ENCODE results near the gene IGF2BP2.

Gene IGF2BP2

GRCh38 chr3:185718736-185719593 lies 105.9 kb downstream of the IGF2BP2 start:
- H3K4me3 ChIP-seq, result no peak overlapping the region
- no peak for TF ChIP-seq CTCF (IDR thresholded peaks at IDR 0.05)
- H3K27ac ChIP-seq, result no peak overlapping the region
- no peak for DNase-seq (ENCODE audit: low spot score)

- DNase-seq (ENCODE audit: low spot score), result no peak
- no peak overlapping the region for H3K4me3 ChIP-seq
- no peak for TF ChIP-seq CTCF (IDR thresholded peaks at IDR 0.05)
- no peak overlapping the region for H3K27ac ChIP-seq
Observed at GRCh38 chr3:185717627-185718402, 107.0 kb downstream of the IGF2BP2 start.

DNA sequence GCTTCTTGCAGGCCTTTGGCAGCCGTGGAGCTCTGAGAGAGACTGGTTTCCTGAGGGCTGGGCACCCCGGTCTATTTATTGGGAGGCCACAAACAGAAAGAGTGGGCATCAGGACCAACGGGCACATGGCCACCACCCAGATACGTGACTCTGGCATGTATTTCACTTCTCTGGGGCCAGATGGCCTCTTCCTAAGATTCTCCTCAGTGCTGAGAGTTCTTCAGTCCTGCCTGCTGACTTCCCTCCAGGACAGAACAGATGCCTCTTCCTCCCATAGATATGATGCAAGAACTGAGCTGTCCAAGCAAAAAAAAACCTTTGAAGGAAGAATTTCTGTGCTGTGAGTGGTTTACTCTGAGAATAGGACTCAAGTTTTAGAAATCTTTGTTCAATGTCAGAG lies 107.7 kb downstream of the IGF2BP2 start:
- no peak for DNase-seq (ENCODE audit: low spot score)
- H3K4me3 ChIP-seq, result no peak overlapping the region
- no peak overlapping the region for H3K27ac ChIP-seq
- TF ChIP-seq CTCF (IDR thresholded peaks at IDR 0.05), result no peak

- TF ChIP-seq CTCF (IDR thresholded peaks at IDR 0.05), result no peak
- Histone ChIP-seq H3K4me3 (no peak overlapping the region), H3K27ac (no peak overlapping the region)
- no peak for DNase-seq (ENCODE audit: low spot score)
Observed at GRCh38 chr3:185716436-185717108, 108.3 kb downstream of the IGF2BP2 start.

- DNase-seq (ENCODE audit: low spot score), result no peak
- H3K27ac ChIP-seq, result no peak overlapping the region
Observed at GRCh38 chr3:185715091-185715490, 109.8 kb downstream of the IGF2BP2 start.

GRCh38 chr3:185714085-185714484 lies 110.8 kb downstream of the IGF2BP2 start:
- Histone ChIP-seq H3K4me3 (no peak overlapping the region), H3K27ac (no peak overlapping the region)
- DNase-seq (ENCODE audit: low spot score), result no peak
- TF ChIP-seq CTCF (IDR thresholded peaks at IDR 0.05), result no peak

More at GRCh38 chr3:185715091-185715490, 109.8 kb downstream of the IGF2BP2 start:
- no peak for TF ChIP-seq CTCF (IDR thresholded peaks at IDR 0.05)
- no peak overlapping the region for H3K4me3 ChIP-seq

Data from coronary artery (tissue), 2 donors.